ENCODE results near the gene MROH2A.

The MROH2A gene

GRCh38 chr2:233836359-233836758 is 58.2 kb downstream of the MROH2A start:
- TF ChIP-seq FOXP2 (optimal IDR thresholded peaks at IDR 0.05; ENCODE audit: borderline replicate concordance, extremely low read depth, extremely low read length, insufficient read depth), result no peak
- TF ChIP-seq POLR2AphosphoS5 (IDR thresholded peaks at IDR 0.05; ENCODE audit: low read depth, low read length), result no peak
- TF ChIP-seq TAF1 (IDR thresholded peaks at IDR 0.05; ENCODE audit: borderline replicate concordance, insufficient read depth, low read length), result no peak
- TF ChIP-seq SIN3A (IDR thresholded peaks at IDR 0.05; ENCODE audit: borderline replicate concordance, insufficient read depth, low read length), result no peak
- TF ChIP-seq, protein P1, sequence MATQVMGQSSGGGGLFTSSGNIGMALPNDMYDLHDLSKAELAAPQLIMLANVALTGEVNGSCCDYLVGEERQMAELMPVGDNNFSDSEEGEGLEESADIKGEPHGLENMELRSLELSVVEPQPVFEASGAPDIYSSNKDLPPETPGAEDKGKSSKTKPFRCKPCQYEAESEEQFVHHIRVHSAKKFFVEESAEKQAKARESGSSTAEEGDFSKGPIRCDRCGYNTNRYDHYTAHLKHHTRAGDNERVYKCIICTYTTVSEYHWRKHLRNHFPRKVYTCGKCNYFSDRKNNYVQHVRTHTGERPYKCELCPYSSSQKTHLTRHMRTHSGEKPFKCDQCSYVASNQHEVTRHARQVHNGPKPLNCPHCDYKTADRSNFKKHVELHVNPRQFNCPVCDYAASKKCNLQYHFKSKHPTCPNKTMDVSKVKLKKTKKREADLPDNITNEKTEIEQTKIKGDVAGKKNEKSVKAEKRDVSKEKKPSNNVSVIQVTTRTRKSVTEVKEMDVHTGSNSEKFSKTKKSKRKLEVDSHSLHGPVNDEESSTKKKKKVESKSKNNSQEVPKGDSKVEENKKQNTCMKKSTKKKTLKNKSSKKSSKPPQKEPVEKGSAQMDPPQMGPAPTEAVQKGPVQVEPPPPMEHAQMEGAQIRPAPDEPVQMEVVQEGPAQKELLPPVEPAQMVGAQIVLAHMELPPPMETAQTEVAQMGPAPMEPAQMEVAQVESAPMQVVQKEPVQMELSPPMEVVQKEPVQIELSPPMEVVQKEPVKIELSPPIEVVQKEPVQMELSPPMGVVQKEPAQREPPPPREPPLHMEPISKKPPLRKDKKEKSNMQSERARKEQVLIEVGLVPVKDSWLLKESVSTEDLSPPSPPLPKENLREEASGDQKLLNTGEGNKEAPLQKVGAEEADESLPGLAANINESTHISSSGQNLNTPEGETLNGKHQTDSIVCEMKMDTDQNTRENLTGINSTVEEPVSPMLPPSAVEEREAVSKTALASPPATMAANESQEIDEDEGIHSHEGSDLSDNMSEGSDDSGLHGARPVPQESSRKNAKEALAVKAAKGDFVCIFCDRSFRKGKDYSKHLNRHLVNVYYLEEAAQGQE (IDR thresholded peaks at IDR 0.05; ENCODE audit: insufficient read depth in 1 of 2, low read depth in 2 of 2, low read length in 2 of 2), result no peak

GRCh38 chr2:233837694-233838229 is 59.6 kb downstream of the MROH2A start:
- TF ChIP-seq SIN3A (IDR thresholded peaks at IDR 0.05; ENCODE audit: borderline replicate concordance, insufficient read depth, low read length) (no peak), POLR2AphosphoS5 (IDR thresholded peaks at IDR 0.05; ENCODE audit: low read depth, low read length) (no peak), TAF1 (IDR thresholded peaks at IDR 0.05; ENCODE audit: borderline replicate concordance, insufficient read depth, low read length) (no peak), FOXP2 (optimal IDR thresholded peaks at IDR 0.05; ENCODE audit: borderline replicate concordance, extremely low read depth, extremely low read length, insufficient read depth) (no peak)
- TF ChIP-seq, protein P1 (IDR thresholded peaks at IDR 0.05; ENCODE audit: insufficient read depth in 1 of 2, low read depth in 2 of 2, low read length in 2 of 2), result no peak

- TF ChIP-seq FOXP2 (optimal IDR thresholded peaks at IDR 0.05; ENCODE audit: borderline replicate concordance, extremely low read depth, extremely low read length, insufficient read depth), result no peak
- TF ChIP-seq, protein P1 (IDR thresholded peaks at IDR 0.05; ENCODE audit: insufficient read depth in 1 of 2, low read depth in 2 of 2, low read length in 2 of 2), result no peak
- TF ChIP-seq POLR2AphosphoS5 (IDR thresholded peaks at IDR 0.05; ENCODE audit: low read depth, low read length), result no peak
- TF ChIP-seq TAF1 (IDR thresholded peaks at IDR 0.05; ENCODE audit: borderline replicate concordance, insufficient read depth, low read length), result no peak
- no peak for TF ChIP-seq SIN3A (IDR thresholded peaks at IDR 0.05; ENCODE audit: borderline replicate concordance, insufficient read depth, low read length)
Measured at GRCh38 chr2:233838251-233838650, 60.1 kb downstream of the MROH2A start.

GRCh38 chr2:233838726-233839446 is 60.8 kb downstream of the MROH2A start:
- TF ChIP-seq SIN3A (IDR thresholded peaks at IDR 0.05; ENCODE audit: borderline replicate concordance, insufficient read depth, low read length) (no peak), POLR2AphosphoS5 (IDR thresholded peaks at IDR 0.05; ENCODE audit: low read depth, low read length) (no peak), FOXP2 (optimal IDR thresholded peaks at IDR 0.05; ENCODE audit: borderline replicate concordance, extremely low read depth, extremely low read length, insufficient read depth) (no peak), TAF1 (IDR thresholded peaks at IDR 0.05; ENCODE audit: borderline replicate concordance, insufficient read depth, low read length) (no peak)
- TF ChIP-seq, protein P1 (IDR thresholded peaks at IDR 0.05; ENCODE audit: insufficient read depth in 1 of 2, low read depth in 2 of 2, low read length in 2 of 2), result no peak
